Dedifferentiated amniotic fluid mesenchymal stem cell (primary cell): ENCODE data around the gene NR2E3.

Source experiments
- DNase-seq: peaks from one replicate; pipeline ENCODE4 v3.0.0-alpha.2; 2016; ENCODE audit errors: extremely low spot score

Gene NR2E3

DNA sequence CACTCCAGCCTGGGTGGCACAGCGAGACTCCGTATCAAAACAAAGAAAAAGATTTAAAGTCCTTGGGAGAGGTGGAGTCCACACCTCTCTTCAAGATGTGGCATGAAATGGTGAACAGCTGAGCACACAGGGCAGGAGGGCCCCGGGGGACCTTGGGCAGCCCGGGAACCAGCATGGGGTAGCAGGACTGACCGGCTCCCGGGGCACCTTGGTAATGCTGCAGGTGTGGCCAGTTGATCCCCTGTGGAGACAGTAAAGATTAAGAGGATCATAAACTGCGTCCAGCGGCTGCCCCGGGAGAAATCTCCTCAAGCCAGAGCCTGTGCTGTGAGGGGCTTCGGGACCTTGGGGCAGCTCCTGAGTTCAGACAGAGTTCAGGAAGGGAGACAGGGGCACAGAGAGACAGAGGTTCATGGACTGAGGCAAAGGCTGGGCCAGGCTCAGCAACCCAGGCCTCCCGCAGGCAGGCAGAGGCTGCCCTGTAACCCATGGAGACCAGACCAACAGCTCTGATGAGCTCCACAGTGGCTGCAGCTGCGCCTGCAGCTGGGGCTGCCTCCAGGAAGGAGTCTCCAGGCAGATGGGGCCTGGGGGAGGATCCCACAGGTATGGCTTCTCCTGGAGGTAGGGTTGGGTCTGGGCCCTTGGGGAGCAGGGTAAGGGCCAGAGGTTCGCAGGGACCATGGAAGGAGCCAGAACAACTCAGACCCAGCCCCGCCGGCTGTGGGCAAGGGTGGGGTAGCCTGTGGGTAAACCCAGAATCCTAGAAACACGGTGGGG is at the start of gene NR2E3:
NR2E3 (plus strand) TSS at position 299 of the 780 bp plus-strand sequence; CDS start at position 489, 190 bp downstream.
- DNase-seq, result no peak

GRCh38 chr15:71760852-71761251 is 49.5 kb upstream of the NR2E3 start:
- no peak for DNase-seq

- peak; percentile 64 for DNase-seq
These were observed 48.7 kb upstream of the NR2E3 start for GRCh38 chr15:71761649-71762048.

DNA sequence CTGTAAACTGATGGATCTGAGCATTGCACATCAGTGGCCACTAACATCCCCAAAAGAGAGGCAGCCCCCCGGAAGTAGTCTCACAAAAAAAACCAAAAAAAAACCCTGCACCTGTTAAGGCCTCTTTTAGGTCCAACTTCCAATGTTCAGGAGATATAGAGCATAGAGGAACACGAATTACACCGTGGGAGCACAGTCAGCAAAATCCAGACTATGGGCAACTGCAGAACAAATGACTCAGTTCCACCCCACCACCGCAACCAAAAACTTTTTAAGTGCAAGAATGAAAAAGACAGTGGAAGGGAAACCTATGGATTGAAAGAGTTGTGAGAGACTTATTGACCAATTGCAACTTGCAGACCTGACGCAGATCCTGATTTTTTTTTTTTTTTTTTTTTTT is 42.2 kb upstream of the NR2E3 start:
- DNase-seq, result no peak

DNA sequence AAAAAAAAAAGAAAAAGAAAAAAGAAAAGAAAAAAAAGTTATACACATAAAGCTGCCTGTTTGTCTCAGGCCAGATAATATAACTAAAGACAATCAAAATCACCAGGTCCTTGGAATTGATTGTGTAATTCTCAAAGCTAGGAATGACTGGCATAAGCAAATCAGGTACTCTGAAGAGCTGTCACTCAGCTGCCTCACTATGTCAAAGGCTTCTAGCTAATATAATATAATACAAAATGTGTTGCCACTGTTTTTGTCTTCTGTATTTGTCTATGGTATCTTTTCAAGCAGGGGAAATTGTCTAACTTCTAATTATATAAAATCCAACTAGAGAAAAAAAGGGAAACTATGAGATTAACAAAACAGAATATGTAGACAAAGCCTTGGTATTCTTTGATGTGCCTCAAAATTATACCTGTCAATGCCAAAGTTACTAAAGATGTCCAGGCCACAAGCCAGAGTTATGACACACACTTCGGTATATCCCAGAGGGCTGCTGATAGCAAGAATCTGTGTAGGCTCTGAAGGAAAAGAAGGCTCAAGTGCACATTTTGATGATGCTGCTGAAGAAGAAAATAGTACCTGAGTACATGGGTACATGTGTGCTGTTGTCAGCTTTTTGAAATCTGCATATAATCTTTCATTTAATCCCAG is 37.0 kb upstream of the NR2E3 start:
- DNase-seq, result no peak

DNA sequence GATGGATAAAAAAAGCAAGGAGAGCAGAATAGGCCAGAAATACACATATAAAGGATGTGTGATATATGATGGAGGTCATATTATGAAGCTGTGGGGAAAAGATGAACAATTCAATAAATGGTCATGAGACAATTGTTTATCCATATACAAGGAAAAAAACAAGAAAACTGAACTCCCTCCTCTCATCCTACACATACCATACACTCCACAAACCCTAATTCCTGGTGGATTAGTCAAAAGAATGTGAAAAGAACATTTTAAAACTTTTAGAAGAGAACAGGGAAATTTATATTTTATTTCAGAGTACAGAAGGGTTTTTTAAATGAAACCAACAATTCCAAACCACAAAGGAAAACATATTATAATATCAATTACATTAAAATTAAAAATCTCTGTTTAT is 34.5 kb upstream of the NR2E3 start:
- DNase-seq, result no peak

DNA sequence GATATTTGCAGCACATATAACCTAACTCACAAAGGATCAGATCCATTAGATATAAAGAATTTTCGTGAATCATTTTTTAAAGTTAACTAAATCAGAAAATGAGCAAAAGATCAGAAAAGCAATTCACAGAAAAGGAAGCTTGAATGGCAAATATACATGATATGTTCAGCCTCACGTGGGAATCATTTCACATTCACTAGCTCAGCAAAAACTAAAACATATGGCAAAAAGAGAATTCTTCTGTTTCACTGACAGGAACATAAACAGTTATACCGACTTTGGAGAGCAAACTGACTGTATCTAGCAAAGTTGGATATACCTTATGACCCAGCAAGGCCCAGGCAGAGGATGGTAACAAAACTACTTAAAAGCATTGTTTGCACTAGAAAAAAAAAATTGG is 34.0 kb upstream of the NR2E3 start:
- no peak for DNase-seq

- no peak for DNase-seq
These were observed 33.0 kb upstream of the NR2E3 start for GRCh38 chr15:71777216-71777943.

DNA sequence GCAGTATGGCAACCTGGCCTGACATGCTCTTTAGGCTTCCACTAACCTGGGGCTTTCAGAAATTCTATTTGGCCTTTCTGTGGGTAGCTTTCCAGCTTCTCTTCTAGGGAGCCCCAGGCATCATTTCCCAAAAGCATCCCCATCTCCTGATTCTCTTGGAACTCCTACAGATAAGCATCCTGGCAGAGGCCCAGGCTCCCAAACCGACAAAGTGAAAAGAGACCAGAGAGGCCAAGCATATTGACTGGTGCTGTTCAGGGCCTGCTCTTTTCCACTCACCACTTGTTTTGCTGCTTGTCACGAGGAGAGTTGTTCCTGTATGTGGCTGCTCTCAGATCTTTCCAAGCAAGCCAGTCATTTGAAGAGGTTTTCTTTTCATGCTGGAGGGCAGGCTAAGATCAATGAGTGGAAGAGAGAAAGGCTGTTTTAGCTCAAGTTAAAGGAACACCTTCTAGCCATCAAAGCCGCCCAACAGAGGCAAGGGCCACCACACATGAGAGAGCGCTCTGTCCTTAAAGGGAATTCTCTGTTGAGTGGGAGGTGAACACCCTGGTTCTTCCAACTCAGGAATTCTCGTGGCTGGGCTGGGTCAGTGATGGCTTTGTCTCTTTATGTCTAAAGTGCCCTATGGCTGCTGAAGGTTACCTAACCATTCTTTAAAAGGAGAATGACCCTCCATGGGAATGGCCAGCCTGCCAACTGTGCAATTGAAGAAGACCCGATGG is 31.1 kb upstream of the NR2E3 start:
- no peak for DNase-seq

GRCh38 chr15:71780115-71780976 is 30.0 kb upstream of the NR2E3 start:
- DNase-seq, result peak; percentile 72

DNA sequence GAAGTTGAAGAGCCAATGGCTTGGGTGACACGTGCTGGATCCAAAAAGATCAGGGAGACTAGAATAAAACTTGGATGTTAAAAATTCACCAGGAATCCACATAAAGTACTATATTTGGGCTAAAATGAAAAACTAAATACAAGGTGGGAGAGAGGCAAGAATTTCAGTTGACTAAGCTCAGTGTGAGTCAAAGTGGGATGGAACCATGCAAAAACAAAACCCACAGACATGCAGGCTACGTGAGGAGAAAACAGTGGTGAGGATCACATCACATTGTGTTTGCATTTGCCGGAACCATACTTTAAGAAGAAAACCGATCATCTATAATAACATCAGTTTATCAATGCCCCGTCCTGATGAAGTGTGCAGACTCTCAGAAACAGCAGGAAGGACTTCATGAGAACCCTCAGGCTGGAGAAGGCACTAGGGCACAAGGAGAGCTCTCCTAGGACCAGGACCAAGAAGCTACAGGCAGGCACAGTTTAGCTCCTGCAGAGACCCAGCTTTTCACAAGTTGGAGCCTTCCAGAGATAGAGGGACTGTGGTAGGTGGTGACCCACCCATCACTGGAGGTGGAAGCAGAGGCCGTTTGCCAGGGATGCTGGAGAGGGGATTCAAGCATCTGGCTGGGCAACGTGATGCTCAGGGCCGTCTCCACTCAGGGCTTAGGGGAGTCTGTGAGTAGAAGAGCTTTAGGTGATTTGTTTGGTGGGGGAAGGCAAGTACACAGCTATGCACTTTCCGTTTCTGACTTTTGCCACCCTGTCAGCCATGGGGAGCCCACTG is 29.0 kb upstream of the NR2E3 start:
- DNase-seq, result no peak

GRCh38 chr15:71781965-71782265 is 28.4 kb upstream of the NR2E3 start:
- DNase-seq, result no peak

GRCh38 chr15:71782422-71783165 is 27.8 kb upstream of the NR2E3 start:
- no peak for DNase-seq

DNA sequence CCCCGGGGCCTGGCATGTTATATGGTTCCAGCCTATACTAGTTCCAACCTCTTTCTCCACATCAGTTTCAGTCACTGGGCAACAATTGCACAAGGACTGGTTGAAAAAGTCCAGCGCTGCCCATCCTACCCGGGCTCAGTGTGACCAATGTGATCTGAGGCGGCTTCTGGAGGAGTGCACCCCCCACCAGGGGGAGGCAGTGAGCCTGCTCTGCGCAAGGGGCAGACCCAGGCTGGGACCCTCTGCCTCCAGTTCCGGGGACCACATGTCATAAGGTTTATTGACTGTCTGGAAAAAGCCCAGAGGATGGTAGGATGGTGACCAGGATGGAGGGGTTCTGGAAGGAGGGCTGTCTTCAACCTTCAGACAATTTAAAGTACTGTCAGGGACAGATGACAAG is 25.6 kb upstream of the NR2E3 start:
- no peak for DNase-seq

DNA sequence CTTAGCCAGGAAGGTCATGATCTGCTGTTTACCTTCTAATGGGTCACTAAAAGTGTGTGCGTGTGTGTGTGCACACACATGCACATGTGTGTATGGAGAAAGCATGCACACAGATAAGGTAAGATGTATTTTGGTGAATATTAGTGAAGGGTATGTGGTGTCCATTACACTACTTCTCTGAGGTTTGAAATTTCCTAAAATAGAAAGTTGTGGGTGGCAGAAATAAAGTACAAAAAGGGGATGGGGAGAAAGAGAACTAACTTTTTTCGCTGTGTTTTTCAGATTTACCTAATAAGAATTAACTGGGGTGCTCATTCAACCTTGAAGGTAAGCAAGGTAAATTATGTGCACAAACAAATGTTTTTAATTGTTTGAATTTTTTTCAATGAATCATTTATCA is 24.4 kb upstream of the NR2E3 start:
- DNase-seq, result no peak

- DNase-seq, result no peak
These were observed 23.7 kb upstream of the NR2E3 start for GRCh38 chr15:71786673-71787072.

GRCh38 chr15:71788646-71789579 is 21.4 kb upstream of the NR2E3 start:
- DNase-seq, result no peak

- no peak for DNase-seq
These were observed 20.7 kb upstream of the NR2E3 start for GRCh38 chr15:71789616-71790015.

DNA sequence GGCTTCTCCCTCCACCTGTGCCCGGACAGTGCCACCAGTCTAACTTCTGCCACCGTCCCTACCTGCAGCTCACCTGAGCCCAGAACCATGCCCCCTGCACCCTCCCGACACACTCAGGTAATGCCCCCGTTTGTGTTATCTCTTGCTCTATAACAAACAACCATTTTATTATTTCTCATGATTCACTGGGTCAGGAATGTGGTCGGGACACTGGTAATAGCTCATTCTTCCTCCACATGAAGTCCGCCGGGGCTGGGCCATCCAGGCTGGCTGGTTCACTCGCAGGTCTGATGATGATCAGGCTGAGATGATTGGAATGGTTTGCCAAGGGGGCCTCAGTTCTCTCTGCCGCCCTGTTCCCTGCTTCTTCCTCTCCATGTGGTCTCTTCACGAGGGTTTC is 20.3 kb upstream of the NR2E3 start:
- no peak for DNase-seq
